ENCODE measurements around the gene HSDL1.

DNA sequence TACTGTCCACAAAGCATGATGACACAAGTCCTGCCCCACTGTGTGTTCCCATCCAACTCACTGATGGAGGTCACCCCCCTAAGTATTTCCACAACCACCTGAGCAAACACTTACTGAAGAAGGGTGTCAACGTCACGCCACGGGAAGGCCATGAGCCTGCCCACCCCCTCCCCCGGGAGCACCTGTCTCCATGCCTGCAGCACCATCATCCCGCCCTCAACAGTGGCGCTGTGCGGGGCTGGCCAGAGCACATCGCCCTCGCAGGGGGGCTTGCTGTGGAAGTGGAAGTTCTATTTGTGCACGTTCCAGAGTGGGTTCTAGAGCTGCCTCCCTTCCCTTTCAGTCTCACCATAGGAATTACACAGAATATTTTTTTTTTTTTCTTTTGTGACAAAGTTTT is 24.0 kb downstream of the HSDL1 start:
- TF ChIP-seq EP300 (IDR thresholded peaks at IDR 0.05): no peak
- TF ChIP-seq, protein P1, sequence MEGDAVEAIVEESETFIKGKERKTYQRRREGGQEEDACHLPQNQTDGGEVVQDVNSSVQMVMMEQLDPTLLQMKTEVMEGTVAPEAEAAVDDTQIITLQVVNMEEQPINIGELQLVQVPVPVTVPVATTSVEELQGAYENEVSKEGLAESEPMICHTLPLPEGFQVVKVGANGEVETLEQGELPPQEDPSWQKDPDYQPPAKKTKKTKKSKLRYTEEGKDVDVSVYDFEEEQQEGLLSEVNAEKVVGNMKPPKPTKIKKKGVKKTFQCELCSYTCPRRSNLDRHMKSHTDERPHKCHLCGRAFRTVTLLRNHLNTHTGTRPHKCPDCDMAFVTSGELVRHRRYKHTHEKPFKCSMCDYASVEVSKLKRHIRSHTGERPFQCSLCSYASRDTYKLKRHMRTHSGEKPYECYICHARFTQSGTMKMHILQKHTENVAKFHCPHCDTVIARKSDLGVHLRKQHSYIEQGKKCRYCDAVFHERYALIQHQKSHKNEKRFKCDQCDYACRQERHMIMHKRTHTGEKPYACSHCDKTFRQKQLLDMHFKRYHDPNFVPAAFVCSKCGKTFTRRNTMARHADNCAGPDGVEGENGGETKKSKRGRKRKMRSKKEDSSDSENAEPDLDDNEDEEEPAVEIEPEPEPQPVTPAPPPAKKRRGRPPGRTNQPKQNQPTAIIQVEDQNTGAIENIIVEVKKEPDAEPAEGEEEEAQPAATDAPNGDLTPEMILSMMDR (IDR thresholded peaks at IDR 0.05): no peak
